PFSK-1 (cell line): Measurements from ENCODE around the gene CCHCR1.

Experiments
- FOXP2 ChIP-seq: optimal IDR thresholded peaks from 2 replicates; pipeline ENCODE3; 2011; ENCODE audit warnings: borderline replicate concordance, control low read depth, inconsistent platforms; ENCODE audit not compliant: insufficient read depth; ENCODE audit errors: extremely low read length, extremely low read depth
- POLR2AphosphoS5 ChIP-seq: IDR thresholded peaks from 2 replicates; pipeline ENCODE4 v1.6.1; 2012; ENCODE audit warnings: low read depth, mild to moderate bottlenecking, control low read depth, low read length, moderate library complexity
- SIN3A ChIP-seq: IDR thresholded peaks from 2 replicates; pipeline ENCODE4 v1.6.1; 2012; ENCODE audit warnings: mild to moderate bottlenecking, low read length, moderate library complexity, borderline replicate concordance; ENCODE audit not compliant: insufficient read depth
- TAF1 ChIP-seq: IDR thresholded peaks from 2 replicates; pipeline ENCODE4 v1.6.1; 2012; ENCODE audit warnings: low read length, control low read depth, borderline replicate concordance; ENCODE audit not compliant: insufficient read depth
- TF ChIP-seq, protein P1 (sequence below), 2 experiments: IDR thresholded peaks; 2 replicates each; pipeline versions ENCODE4 v1.6.1 to v1.8.0; 2011 to 2012; ENCODE audit warnings: low read depth in 2 of 2, low read length in 2 of 2, control low read depth in 1 of 2, inconsistent platforms in 1 of 2, mild to moderate bottlenecking in 1 of 2, moderate library complexity in 1 of 2; ENCODE audit not compliant: insufficient read depth in 1 of 2

The CCHCR1 gene

DNA sequence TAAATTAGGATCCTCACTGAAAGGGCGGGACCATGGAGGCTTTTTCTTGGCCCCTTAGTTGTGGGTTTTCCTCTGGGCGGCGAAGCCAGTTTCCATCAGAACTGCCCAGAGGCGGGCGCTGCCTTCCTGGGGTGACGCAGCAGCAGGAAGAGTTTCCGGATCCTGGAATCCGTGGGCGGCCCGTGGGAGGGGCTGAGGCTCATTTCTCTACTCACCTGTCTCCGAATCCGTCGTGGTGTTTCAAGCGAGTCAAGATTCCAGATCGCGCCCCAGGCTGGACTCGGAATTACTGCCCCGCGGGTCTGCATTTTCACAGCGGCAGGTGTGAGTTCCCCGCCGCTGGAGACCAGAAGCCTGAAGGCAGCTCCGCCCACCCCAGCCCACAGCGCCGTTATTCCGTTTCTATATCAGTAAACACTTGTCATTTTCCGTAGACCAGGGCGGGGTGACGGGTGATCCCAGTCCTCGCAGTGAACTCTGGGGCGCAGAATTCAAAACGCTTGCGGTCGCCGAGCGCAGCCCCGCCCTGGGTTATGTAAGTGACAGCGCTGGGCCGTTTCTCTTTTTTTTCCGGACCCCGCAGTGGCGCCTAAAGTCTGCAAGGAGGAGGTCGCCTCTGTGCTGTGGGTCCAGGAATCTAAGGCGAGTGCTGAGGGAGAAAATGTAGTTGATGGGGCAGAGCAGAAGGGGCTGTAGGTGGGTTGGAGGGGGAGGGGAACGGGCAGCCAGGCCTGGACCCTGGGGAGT lies 40.1 kb upstream of the CCHCR1 start:
- TF ChIP-seq, protein P1, sequence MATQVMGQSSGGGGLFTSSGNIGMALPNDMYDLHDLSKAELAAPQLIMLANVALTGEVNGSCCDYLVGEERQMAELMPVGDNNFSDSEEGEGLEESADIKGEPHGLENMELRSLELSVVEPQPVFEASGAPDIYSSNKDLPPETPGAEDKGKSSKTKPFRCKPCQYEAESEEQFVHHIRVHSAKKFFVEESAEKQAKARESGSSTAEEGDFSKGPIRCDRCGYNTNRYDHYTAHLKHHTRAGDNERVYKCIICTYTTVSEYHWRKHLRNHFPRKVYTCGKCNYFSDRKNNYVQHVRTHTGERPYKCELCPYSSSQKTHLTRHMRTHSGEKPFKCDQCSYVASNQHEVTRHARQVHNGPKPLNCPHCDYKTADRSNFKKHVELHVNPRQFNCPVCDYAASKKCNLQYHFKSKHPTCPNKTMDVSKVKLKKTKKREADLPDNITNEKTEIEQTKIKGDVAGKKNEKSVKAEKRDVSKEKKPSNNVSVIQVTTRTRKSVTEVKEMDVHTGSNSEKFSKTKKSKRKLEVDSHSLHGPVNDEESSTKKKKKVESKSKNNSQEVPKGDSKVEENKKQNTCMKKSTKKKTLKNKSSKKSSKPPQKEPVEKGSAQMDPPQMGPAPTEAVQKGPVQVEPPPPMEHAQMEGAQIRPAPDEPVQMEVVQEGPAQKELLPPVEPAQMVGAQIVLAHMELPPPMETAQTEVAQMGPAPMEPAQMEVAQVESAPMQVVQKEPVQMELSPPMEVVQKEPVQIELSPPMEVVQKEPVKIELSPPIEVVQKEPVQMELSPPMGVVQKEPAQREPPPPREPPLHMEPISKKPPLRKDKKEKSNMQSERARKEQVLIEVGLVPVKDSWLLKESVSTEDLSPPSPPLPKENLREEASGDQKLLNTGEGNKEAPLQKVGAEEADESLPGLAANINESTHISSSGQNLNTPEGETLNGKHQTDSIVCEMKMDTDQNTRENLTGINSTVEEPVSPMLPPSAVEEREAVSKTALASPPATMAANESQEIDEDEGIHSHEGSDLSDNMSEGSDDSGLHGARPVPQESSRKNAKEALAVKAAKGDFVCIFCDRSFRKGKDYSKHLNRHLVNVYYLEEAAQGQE (IDR thresholded peaks at IDR 0.05; ENCODE audit: insufficient read depth in 1 of 2, low read depth in 2 of 2, low read length in 2 of 2), result no peak
- TF ChIP-seq TAF1 (peak; percentile 36; the same call in 1 of the 2 replicates), SIN3A (peak; percentile 52; the same call in 1 of the 2 replicates), FOXP2 (no peak), POLR2AphosphoS5 (peak; percentile 54)

DNA sequence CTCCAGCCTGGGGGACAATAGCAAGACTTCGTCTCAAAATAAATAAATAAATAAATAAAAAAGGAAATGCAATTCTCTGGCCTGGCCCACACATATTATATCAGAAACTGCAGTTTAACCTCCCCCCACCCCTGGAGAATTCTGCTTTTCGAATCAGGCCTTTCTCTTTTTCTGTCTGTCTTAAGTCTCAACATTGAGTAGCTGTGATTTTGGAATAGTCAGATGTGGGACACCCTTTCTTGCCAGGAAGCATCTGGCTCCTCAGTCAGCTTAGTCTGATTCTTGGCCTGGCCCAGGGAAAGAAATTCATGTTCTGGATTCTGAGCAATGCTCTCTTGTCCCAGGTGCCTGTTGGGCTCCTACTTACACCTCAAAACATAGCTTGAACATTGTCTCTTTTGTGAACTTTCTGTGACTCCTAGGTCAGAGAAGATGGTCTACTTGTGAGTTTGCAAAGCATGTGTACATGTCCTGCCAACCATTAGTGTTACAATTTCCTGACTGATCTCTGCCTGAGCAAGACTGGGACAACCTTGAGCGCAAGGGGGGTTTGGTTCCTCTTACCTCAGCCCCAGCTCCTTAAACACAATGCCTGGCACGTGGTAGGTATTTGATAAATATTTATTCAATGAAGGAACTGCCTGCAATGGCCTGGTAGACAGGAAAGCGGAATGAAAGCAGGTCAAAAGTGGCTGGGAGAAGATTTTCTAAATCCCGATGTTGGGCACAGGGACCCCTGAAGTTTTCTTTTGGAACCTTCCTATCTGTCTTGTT lies 36.6 kb upstream of the CCHCR1 start:
- no peak for TF ChIP-seq POLR2AphosphoS5
- TF ChIP-seq, protein P1 (IDR thresholded peaks at IDR 0.05; ENCODE audit: insufficient read depth in 1 of 2, low read depth in 2 of 2, low read length in 2 of 2), result no peak
- no peak for TF ChIP-seq SIN3A
- TF ChIP-seq TAF1, result no peak
- no peak for TF ChIP-seq FOXP2

DNA sequence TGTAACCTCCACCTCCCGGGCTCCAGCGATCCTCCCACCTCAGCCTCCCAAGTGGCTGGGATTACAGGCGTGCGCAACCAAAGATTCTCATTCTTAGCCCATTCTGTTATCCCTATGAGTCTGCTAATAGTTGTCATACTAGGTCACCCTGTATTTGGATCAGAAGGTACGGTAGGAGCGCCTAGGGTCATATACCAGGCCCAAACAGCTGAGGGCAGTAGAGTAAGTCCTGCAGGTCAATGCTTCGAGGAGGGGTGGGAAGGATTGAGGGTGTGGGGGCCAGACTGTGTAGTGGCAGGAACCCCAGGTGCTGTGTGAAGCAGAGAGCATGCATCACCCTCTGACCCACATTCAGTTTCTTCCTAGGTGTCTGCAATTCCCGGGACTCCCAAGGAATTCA lies 35.6 kb upstream of the CCHCR1 start:
- no peak for TF ChIP-seq FOXP2
- TF ChIP-seq POLR2AphosphoS5, result no peak
- TF ChIP-seq, protein P1 (IDR thresholded peaks at IDR 0.05; ENCODE audit: insufficient read depth in 1 of 2, low read depth in 2 of 2, low read length in 2 of 2), result no peak
- no peak for TF ChIP-seq SIN3A
- TF ChIP-seq TAF1, result no peak

DNA sequence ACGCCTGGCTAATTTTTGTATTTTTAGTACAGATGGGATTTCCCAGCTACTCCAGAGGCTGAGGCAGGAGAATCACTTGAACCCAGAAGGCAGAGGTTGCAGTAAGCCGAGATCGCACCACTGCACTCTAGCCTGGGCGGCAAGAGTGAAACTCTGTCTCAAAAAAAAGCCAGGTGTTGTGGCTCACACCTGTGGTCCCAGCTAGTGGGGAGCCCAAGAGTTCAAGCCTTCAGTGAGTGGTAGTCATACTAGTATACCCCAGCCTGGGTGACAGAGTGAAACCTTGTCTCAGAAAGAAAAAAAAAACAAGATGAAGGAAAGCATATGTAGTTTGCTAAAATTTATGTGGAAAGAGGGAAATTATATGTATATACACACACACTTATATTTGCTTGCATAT lies 32.9 kb upstream of the CCHCR1 start:
- TF ChIP-seq POLR2AphosphoS5, result no peak
- no peak for TF ChIP-seq SIN3A
- TF ChIP-seq, protein P1 (IDR thresholded peaks at IDR 0.05; ENCODE audit: insufficient read depth in 1 of 2, low read depth in 2 of 2, low read length in 2 of 2), result no peak
- no peak for TF ChIP-seq TAF1
- no peak for TF ChIP-seq FOXP2
